NCI-H1105 treated with DMSO at 0.1 percent for 48 hours (cell line): ENCODE data around the gene PAGE4.

Experiments used
- DNase-seq: peaks from one replicate; lab custom pipeline; 2025; lab: John Stamatoyannopoulos, UW

The PAGE4 gene, protein sequence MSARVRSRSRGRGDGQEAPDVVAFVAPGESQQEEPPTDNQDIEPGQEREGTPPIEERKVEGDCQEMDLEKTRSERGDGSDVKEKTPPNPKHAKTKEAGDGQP

DNA sequence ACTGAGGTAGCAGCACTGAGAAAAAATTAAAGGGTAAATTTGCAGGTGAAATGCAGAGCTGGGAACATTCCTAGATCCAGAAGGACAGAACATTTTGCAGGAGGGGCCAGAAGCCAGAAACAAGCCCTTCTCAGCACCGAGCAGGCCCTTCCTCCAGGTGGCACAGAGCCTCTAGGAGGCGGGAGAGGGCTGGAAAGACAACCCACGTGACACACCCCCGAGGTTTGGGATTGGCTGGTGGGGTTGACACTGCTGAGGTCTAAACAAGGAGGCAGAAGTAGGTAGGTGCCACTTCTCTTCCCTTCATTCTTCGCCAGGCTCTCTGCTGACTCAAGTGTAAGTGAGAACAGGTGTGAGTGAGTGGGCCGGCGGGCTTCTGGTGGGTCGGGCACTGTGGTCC is at the start of gene PAGE4:
PAGE4 (plus strand) TSS at position 288 of the 400 bp plus-strand sequence. CDS start 1,126 bp downstream, outside the sequence.
- no peak for DNase-seq

DNA sequence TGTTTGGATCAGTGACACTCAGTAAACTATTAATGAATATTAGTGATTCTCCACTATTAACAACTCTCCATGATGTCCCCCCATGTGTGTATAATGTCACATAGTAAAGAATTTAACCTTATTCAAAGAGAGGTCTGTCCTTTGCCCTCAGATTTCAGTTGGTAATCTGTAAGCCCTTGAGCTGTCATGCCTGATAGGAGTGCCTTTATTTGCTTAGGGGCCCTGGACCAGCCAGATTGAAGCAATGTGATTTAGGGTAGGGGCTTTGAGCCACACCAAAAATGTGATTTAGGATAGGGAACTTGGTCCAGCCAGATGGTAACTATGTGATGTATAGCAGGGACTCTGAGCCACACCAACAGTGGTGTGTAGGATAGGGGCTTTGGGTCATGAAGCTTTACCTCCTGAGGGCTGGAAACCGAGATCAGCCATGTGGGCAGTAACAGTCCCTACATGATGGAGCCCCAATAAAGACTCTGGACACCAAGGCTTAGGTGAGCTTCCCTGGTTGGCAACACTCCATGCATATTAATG is 44.3 kb upstream of the PAGE4 start:
- DNase-seq = no peak

DNA sequence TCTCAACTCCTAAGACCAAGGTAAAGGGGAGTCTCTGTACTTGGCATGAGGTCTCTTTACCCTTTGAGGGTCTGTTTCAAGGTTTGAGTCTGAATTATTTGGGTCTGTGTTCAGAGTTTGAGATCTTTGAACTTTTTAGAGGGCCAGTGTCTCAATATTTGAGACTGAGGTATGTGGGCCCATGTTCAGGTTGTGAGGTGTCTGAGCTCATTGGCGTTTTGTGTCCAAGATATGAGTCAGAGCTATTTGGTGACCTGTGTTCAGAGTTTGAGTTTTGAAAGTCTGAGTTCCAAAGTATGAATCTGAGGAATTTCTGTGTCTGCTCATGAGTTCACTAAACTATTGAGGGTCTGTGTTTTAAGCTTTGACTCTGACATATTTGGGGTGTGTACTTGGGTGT is 36.7 kb upstream of the PAGE4 start:
- DNase-seq = no peak

- DNase-seq = no peak
Observed at GRCh38 chrX:49793686-49794085, 35.4 kb upstream of the PAGE4 start.

GRCh38 chrX:49799828-49800227 is 29.3 kb upstream of the PAGE4 start:
- no peak for DNase-seq

GRCh38 chrX:49809891-49810632 is 19.0 kb upstream of the PAGE4 start:
- no peak for DNase-seq

DNA sequence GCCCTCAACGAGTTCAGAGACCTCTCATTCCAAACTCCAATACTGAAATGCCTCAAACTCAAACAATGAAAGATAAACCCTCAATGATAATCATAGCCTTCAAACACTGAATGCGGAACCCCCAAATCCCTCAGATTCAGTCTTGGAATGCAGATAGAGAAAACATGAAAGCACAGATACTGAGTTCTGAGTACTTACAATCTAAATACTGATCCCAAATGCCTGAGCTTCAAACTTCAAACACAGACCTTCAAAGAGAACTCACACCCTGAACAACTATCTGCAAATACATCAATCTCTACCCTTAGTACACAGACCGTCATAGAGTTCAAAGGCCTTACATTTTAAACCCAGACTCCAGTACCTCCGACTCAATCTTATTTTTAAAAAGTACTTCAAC is 16.9 kb upstream of the PAGE4 start:
- no peak for DNase-seq

- DNase-seq = no peak
Observed at GRCh38 chrX:49816435-49816834, 12.7 kb upstream of the PAGE4 start.

GRCh38 chrX:49838374-49838773 is 9.3 kb downstream of the PAGE4 start:
- DNase-seq = peak; percentile 14

- peak; percentile 70 for DNase-seq
Observed at GRCh38 chrX:49840679-49841078, 11.6 kb downstream of the PAGE4 start.

DNA sequence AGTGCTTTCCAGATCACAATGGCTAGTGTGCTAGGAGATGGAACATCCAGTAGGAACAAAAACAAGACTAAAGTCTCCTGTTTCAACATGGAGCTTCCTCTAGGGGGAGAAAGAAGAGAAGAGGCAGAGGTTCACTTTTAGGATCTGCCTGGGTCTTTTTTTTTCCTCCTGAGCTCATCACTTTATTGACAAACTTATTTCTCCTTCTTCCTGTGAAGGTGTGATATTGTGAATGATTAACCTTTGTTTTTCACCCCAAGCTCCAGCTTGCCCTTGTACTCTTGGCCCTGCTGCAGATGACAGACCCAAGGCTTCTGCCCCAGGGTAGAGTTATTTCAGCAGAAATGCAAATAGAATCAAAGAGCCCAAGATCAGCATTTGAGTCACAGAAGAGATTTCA is 13.5 kb downstream of the PAGE4 start:
- DNase-seq = no peak

GRCh38 chrX:49844611-49845010 is 15.5 kb downstream of the PAGE4 start:
- DNase-seq = peak; percentile 58

DNA sequence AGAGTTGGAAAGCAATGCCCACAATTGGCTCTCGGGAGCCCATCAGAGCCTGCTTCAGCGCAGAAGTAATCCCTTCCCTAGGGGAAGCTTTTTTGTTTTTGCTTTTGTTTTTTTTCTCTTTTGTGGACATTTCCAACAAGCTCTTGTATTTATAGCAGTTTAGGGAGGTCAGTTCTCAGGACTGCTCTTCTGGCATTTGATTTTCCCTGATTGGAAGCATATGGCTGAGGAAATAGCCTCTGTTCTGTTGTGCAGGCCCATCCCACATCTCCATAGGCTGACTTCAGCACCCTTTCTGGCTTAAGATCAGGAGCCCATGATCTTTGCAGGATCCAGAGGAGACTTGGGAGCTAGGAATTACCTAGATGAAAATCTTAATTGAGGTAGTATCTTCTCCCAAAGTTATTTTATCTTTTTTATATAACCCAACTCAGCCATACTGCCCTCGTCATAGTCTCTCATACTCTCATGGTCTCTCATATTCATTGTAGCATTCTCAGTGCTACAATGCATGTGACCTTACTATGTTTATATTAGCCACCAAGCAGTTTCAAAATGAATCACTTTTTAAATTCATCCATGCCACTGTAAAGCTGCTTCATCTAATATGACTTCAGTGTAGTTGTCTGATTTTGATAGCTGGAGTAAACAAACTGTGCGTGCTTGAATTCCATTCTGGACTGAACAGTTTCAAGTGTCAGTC is 16.7 kb downstream of the PAGE4 start:
- DNase-seq = no peak

DNA sequence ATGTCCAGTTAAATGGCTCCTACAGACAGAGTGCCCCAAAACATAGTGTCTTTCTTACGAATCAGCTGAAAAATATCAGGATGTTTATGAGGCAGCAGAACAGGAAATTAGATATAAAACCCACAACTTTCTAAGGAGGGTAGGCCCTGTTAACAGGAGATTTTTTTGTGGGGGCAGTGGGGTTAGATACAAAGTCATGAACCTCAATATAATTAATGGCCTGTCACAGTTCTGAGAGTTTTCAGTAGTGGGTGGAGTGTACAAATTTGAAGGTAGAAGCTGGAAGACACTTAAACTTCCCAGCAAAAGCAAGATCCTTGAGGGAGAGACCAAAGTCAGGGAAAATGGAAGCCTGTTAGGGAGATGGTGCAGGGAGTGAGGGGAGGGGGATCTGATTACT is 17.4 kb downstream of the PAGE4 start:
- no peak for DNase-seq

DNA sequence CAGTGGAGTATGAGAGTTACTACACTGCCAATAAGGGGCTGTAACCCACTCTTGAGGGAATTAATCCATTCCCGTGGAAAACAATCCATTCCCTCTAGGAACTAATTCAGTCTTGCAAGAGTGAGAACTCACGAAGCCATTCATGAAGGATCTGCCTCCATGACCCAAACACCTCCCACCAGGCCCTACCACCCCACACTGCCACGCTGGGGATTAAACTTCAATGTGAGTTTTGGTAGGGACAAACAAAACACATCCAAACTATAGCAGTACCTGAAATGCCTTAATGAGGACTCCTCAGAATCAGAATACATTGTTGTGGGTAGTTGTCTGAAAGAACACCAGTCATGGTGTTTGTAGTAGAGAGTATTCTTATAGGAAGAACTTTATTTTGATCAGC is 19.2 kb downstream of the PAGE4 start:
- DNase-seq = no peak

- no peak for DNase-seq
Observed at GRCh38 chrX:49850028-49850427, 20.9 kb downstream of the PAGE4 start.

DNA sequence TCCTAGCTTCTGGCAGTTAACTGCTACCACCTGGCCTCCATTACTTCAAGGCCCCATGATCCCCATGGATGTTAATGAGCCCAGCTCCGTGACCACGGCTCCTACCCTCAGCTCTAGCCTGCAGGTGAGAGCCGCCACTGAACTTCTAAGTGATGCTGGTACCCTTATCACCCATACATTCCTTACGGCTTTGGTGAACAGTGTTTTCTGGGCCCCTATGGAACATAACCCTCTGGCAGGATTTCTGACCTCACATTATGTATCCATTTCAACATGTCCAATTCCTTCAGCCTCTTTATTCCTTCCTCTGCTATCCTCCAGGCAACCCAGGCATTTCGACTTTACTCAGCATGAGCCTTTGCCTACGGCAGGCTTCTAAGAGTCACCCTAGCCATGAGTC is 24.6 kb downstream of the PAGE4 start:
- DNase-seq = no peak

DNA sequence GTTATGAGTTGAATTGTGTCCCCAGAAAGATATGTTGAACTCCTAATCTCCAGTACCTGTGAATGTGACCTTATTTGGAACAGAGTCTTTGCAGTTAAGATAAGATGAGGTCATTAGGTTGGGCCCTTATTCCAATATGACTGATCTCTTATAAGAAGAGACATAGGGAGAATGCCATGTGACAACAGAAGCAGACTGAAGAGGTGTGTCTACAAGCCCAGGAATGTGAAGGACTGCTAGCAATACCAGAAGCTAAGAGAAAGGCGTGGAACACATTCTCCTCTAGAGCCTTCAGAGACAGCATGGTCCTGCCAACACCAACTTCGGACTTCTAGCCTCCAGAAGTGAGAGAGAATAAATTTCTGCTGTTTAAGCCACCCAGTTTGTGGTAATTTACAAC is 27.7 kb downstream of the PAGE4 start:
- DNase-seq = no peak

DNA sequence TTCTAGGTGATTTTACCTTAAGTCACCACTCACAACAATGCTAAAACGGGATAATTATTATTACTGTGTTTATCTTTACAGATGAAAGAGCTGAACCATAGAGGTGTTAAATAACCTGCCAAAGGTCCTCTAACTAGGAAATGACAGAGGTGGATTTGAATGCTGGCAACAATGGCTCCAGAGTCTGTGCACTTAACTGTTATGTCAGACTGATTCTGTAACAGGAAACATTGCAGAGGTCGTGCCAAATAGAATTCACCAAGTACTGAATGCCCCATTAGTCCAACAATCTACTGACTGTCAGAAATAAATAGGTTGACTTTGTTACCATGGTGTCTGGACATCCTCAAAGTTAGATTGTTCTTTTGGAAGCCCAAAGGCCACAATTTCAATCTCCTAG is 29.2 kb downstream of the PAGE4 start:
- no peak for DNase-seq

DNA sequence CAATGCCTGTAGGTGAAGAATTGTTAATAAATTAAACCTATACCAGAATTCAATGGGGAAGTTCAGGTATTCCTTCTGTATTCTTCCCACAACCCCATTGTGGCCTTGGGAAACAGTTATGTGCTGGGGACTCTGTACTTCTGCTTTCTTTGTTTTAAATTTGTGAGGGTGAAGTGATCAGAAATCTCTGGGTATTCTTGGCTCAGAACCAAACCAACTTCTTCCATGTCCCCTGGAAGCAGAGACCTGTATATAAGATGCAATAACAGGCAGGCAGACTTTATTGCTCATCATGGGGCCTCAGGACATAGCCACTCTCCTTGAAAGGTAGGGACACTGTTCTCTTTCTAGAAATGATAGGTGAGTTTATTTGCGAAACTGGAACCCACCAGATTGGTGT is 30.4 kb downstream of the PAGE4 start:
- DNase-seq = no peak

DNA sequence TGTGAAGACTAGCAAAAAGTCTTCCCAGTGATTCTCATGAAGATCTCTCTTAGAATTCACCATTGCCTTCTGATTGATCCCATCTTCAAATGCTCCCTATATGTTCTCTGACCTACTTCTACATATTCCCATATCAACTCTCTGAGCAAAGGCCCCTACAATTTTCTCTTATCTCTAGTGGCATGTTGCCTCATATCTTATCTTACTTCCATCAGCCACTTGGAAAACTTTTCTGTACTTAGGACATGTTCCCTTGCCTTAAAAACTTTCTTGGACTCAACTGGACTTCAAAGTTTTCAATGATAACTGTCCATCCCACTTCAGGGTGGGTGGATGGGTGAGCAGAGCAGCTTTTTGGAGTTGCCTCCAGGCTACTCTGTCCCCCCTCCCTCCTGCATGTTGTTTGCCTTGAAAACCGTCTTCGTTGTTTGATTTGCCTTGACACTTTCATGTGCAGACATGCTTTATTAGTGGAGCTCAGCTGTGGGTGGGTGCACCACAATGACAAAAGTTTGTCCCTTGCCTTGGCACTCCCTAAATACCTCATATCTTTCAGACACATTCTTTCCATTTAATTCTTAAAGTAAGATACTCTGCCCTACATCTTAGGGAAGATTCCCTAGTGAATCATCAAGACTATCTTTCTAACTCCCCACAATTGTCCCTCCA is 31.9 kb downstream of the PAGE4 start:
- DNase-seq = no peak

GRCh38 chrX:49862093-49862492 is 33.0 kb downstream of the PAGE4 start:
- DNase-seq = no peak

GRCh38 chrX:49868739-49869138 is 39.6 kb downstream of the PAGE4 start:
- DNase-seq = no peak
